Activated T-cell treated with anti-CD3 and anti-CD28 coated beads for 4 hours (primary cell): ENCODE data around the gene APOL2.
"Not testable (repeated sequence)": the region's sequence is repeated elsewhere in the genome, so short reads cannot be mapped to it uniquely, and the experiment has no call there.

Source experiments
- DNase-seq: peaks from one replicate; pipeline ENCODE4 v3.0.0-alpha.2; 2020

APOL2 gene

GRCh38 chr22:36238373-36239149 lies 766 bp downstream of the APOL2 start:
- DNase-seq: no peak

GRCh38 chr22:36237462-36238372 lies 1.6 kb downstream of the APOL2 start:
- no peak for DNase-seq

- no peak for DNase-seq
Measured at GRCh38 chr22:36236388-36237319, 2.7 kb downstream of the APOL2 start.

- DNase-seq: no peak
Measured at GRCh38 chr22:36235585-36235984, 3.7 kb downstream of the APOL2 start.

GRCh38 chr22:36234919-36235318 lies 4.4 kb downstream of the APOL2 start:
- DNase-seq: no peak

DNA sequence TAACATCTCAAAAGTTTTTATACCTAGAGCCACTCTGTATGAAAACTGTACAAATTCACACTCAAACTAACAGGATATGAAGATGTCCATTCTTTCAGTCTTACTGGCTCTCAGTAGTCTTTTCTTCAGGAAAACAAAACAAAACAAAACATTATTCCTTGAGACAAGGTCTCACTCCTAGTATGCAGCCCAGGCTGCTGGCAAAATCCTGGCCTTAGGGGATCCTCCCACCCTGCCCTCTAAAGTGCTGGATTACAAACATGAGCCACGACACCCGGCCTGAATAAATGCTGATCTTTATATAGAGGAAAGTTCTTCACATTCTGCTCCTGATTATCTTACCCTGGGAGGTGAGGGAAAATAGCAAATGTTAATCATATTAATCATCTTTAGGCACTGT lies 5.1 kb downstream of the APOL2 start:
- DNase-seq: no peak

DNA sequence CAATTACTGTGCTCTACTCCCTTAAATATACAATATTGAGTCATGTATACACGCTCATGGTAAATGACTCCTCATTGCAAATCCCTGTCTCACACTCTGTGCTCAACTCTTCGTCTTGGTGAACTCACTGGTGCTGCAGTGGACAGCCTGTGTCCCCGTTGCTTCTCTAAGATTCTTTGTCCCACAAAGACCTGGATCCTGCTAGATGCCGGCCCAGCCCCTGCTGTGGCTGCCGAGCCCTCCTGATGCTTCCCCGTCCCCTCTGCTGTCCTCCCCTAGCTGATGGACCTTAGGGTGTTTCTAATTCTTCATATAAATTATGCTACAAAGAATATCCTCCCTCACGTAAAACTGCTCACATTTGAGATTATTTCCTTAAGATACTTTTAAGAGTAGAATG lies 5.5 kb downstream of the APOL2 start:
- DNase-seq: no peak

GRCh38 chr22:36232715-36233401 lies 6.5 kb downstream of the APOL2 start:
- no peak for DNase-seq

DNA sequence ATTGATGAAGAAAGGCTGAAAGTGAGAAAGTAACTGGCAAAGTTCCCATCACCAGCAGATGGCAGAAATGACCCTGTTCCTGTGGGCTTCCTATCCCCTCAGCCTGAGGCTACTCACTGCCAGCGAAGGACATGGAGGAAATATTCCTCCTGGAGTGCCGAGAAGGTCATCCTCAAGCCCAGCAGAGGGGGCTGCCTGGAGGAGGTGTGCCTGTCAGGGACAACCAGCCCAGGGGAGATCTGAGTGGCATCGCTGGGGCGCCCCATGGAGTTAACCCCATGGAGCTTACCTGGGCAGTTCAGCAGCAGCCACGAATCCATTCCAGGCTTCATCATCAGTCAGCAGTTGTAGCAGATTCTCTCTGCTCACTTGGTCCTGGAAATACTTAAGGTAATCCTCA lies 8.3 kb downstream of the APOL2 start:
- not testable (repeated sequence) for DNase-seq

DNA sequence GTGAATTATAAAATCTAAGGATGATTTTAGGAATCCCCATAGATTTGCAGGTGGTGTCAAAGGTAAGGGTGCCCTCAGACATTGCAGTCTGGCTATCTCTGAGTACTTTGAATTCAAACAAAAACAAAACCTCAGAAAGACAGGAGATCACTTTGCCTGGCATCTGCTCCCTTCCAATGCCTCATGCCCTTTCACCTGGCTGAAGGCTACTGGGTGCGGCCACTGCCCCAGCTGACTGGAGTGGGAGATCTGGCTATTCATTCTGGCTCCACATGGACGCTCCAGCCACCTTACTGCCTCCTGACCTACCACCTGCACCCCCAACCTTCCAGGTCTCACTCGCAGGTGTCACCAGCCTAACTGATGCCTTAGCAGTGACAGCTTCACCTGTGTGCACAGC lies 9.7 kb downstream of the APOL2 start:
- DNase-seq: not testable (repeated sequence)

GRCh38 chr22:36228944-36229343 lies 10.4 kb downstream of the APOL2 start:
- no peak for DNase-seq

DNA sequence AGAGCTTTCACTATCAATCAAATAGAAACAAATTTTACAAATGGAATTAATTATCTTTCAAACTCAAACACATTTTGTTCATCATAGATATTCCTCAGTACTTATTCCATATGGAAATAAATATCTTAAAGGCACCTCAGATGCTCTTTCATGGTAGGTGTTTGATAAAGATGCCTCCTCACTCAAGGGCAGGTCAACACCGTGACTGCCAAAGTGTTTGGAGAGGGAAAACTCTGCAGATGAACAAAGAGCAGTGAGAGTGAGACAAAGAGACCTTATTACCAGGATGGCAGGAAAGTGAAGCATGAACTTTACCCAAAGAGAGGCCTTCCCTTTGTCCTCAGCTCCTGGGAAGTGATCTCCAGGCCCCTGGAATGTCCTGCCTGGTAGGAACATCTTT lies 11.0 kb downstream of the APOL2 start:
- DNase-seq: not testable (repeated sequence)

DNA sequence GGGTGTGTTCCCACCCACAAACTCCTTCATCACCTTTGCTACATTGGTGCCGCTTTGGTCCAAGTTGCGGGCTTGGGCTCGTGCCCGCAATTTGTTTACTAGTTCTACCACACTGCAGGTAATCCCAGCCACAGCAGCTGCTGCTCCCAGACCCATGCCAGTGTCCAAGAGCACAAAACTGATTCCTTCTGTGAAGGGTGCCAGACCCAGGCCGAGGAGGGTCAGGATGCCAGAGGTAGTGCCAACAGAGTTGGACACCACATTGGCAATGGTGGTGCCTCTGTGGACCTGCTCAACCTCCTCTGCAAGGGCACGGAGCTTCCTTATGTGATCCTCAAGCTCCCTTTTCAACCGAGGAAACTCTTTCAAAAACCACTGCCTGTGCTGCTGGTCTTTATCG lies 11.5 kb downstream of the APOL2 start:
- no peak for DNase-seq

- no peak for DNase-seq
Measured at GRCh38 chr22:36227396-36227795, 11.9 kb downstream of the APOL2 start.

GRCh38 chr22:36226189-36226588 lies 13.1 kb downstream of the APOL2 start:
- no peak for DNase-seq

- DNase-seq: no peak
Measured at GRCh38 chr22:36225333-36225922, 13.9 kb downstream of the APOL2 start.

DNA sequence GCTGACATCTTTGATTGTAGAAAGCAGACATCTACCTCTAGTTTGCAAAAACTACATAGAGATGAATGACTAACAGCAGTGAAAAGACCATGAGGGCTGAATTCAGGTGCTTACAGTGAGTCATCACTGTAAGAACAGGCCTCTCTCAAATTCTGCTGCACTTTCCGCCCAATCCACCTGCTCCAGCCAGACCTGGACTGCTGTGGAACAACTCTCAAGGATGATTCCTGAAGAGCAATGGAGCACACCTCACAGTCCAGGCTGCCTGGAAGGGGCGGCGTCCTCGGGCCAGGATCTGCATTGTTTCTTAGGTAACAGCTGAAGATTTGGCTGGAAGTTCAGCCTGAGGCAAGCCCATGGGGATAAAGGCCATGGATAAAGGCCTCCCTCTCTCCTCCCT lies 15.1 kb downstream of the APOL2 start:
- DNase-seq: no peak

DNA sequence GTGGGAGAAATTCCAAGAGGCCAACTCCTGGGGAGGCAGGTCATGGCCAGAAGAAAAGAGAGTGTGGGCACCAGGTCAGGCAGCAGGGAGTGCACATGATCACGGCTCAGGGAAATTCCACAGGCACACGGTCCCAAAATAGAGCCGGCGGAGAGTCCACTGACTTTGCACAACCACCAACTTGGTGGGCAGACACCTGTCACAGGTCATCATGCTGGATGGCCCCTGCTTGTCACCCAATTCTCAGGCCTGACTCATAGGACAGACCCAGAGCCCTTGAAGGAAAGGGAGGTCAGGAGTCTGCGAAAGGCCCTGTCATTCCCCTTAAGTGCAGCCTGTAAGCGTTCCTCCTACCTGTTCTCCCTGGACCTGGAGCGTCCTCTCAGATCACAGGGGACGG lies 15.8 kb downstream of the APOL2 start:
- DNase-seq: no peak

GRCh38 chr22:36222887-36223450 lies 16.4 kb downstream of the APOL2 start:
- DNase-seq: no peak

DNA sequence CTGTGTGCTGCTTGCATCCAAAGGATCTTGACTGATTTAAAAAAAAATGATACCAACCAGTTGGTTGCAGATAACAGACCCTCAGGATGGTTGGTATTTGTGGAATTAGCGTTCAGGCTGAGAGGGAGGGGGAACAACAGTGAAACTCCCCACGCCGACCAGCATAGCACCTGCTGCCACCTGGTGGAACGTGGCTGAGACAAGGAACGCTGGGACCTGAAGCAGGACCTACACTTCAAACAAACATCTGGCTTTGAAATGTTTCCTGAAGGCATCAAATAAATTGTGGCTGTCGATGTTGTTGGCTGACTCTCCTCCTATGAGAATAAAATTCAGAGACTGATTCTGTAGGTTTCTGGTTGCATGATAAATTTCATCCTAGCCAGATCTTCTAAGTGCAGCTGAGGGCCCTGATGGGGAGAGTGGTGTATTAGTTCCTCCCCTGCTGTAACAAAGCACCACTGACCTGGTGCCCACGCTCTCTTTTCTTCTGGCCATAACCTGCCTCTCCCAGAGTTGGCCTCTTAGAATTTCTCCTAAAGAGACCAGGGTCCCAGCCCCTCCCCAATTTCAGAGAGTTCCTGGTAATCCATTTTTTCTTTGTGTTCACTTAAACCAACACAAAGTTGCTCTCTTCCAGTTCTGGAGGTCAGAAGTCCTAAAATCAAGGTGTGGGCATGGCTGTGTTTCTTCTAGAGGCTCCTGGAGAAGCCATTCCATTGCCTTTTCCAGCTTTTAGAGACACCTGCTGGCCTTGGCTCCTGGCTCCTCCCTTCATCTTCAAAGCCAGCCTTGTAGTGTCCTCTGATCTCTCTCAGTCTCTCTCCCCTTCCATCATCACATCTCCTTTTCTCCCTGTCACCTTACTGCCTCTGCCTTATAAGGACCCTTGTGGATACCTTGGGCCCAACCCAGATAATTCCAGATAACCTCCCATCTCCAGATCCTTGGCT lies 17.3 kb downstream of the APOL2 start:
- peak; percentile 32 for DNase-seq
